Activated naive CD8-positive, alpha-beta T cell treated with anti-CD3 and anti-CD28 coated beads, Interleukin-2, amount 10 ng/mL, durations not matched to agents 7 days and 5 days (primary cell): ENCODE data around the gene MAN2B1. TPM values are rescaled to one million over a fixed set of nuclear protein-coding genes. Genes with fewer than 3 reads are reported as not detected.
"Not testable (repeated sequence)": the region's sequence is repeated elsewhere in the genome, so short reads cannot be mapped to it uniquely, and the experiment has no call there.

ENCODE experiments used
- ATAC-seq: fragments of 150-1000 bp; cut with Tn5 transposase; one replicate; pipeline ENCODE4 v1.10.0; 2021; ENCODE audit warnings: low read depth, moderate library complexity
- POLR2A ChIA-PET: fragments of 350-600 bp; sonication (Branson Sonifier 250); formaldehyde crosslinking; loops from one replicate; lab custom pipeline; 2021; ENCODE audit warnings: antibody characterized with exemption; lab: Charles Lee
- DNase-seq: peaks from one replicate; pipeline ENCODE4 v3.0.0; 2021
- H3K27ac Mint-ChIP-seq: one replicate; pipeline ENCODE4 v1.8.0; 2022; ENCODE audit warnings: mild to moderate bottlenecking, mixed read lengths
- H3K27me3 Mint-ChIP-seq: one replicate; pipeline ENCODE4 v1.8.0; 2022; ENCODE audit warnings: mild to moderate bottlenecking, moderate library complexity, mixed read lengths
- H3K36me3 Mint-ChIP-seq: one replicate; pipeline ENCODE4 v1.8.0; 2021; ENCODE audit warnings: mild to moderate bottlenecking, mixed read lengths
- H3K4me1 Mint-ChIP-seq: one replicate; pipeline ENCODE4 v1.8.0; 2021; ENCODE audit warnings: mixed read lengths
- H3K4me3 Mint-ChIP-seq: one replicate; pipeline ENCODE4 v1.8.0; 2022; ENCODE audit warnings: mild to moderate bottlenecking, moderate library complexity, mixed read lengths
- H3K9me3 Mint-ChIP-seq: one replicate; pipeline ENCODE4 v1.8.0; 2021; ENCODE audit warnings: mixed read lengths
- total RNA-seq, 2 experiments: library from RNA; stranded (reverse); gene quantifications; one replicate each; pipeline ENCODE4 v1.2.3, GENCODE V29; 2021

MAN2B1 gene
- total RNA-seq, result 100 to 1,000 TPM; 108 to 115 TPM

GRCh38 chr19:12666265-12667048 lies at the start of gene MAN2B1, which contains the start of gene WDR83:
Gene MAN2B1 (minus strand): TSS chr19:12666742. CDS start chr19:12666701, 41 bp downstream.
Gene WDR83 (plus strand): TSS chr19:12666807. CDS start chr19:12669791, 2,984 bp downstream.
- peak within 1 kb of the TSS; percentile 92 for H3K4me3 Mint-ChIP-seq
- peak within 1 kb of the TSS; percentile 82 for H3K27ac Mint-ChIP-seq
- H3K27me3 Mint-ChIP-seq, result no peaks in the 10 kb centered on the region
- ATAC-seq, result peak; percentile 65
- no peaks in the 10 kb centered on the region for H3K9me3 Mint-ChIP-seq
- peaks cover 33% of the 10 kb centered on the region for H3K4me1 Mint-ChIP-seq
- POLR2A ChIA-PET, result interaction anchor here (1.0 to 1.6 kb wide), 5 partner anchors 27 to 102 kb away, joined by 3 to 6 read pairs (median 4); partner anchors contain the start of genes TNPO2 and ZNF490
- DNase-seq, result peak; percentile 86
- peaks cover 6% of the 10 kb centered on the region for H3K36me3 Mint-ChIP-seq

GRCh38 chr19:12715929-12716328 lies 49.4 kb upstream of the MAN2B1 start:
- H3K4me3 Mint-ChIP-seq, result no peak overlapping the region
- no peaks in the 10 kb centered on the region for H3K27me3 Mint-ChIP-seq
- POLR2A ChIA-PET, result interaction anchor here (0.6 to 1.7 kb wide), 2 partner anchors 17 to 81 kb away, joined by 3 to 4 read pairs; no protein-coding TSS in a partner anchor
- no peaks in the 10 kb centered on the region for H3K9me3 Mint-ChIP-seq
- H3K27ac Mint-ChIP-seq, result no peak overlapping the region
- H3K4me1 Mint-ChIP-seq, result peaks cover 10% of the 10 kb centered on the region
- H3K36me3 Mint-ChIP-seq, result peaks cover 16% of the 10 kb centered on the region
- ATAC-seq, result no peak
- DNase-seq, result no peak

GRCh38 chr19:12715102-12715501 lies 48.6 kb upstream of the MAN2B1 start:
- Mint-ChIP-seq H3K27me3 (no peaks in the 10 kb centered on the region), H3K4me1 (peaks cover 6% of the 10 kb centered on the region), H3K4me3 (no peak overlapping the region), H3K9me3 (no peaks in the 10 kb centered on the region), H3K36me3 (peaks cover 18% of the 10 kb centered on the region), H3K27ac (no peak overlapping the region)
- DNase-seq, result no peak
- POLR2A ChIA-PET, result no interaction called here
- no peak for ATAC-seq

GRCh38 chr19:12713304-12713703 lies 46.8 kb upstream of the MAN2B1 start:
- H3K27ac Mint-ChIP-seq, H3K9me3 Mint-ChIP-seq, DNase-seq, ATAC-seq, H3K27me3 Mint-ChIP-seq, H3K4me1 Mint-ChIP-seq, H3K4me3 Mint-ChIP-seq: not testable (repeated sequence)
- peaks cover 11% of the 10 kb centered on the region for H3K36me3 Mint-ChIP-seq
- POLR2A ChIA-PET, result interaction anchor here (1.3 kb wide), 1 partner anchor 21 kb away, joined by 4 read pairs; the partner anchor contains the start of gene TRIR

- H3K9me3 Mint-ChIP-seq, POLR2A ChIA-PET, H3K4me3 Mint-ChIP-seq, DNase-seq, H3K4me1 Mint-ChIP-seq, H3K27ac Mint-ChIP-seq, H3K27me3 Mint-ChIP-seq, ATAC-seq: not testable (repeated sequence)
- H3K36me3 Mint-ChIP-seq, result peaks cover 11% of the 10 kb centered on the region
Measured at GRCh38 chr19:12712077-12712476, 45.5 kb upstream of the MAN2B1 start.

- no peak for ATAC-seq
Measured at GRCh38 chr19:12711187-12711586, 44.6 kb upstream of the MAN2B1 start.

GRCh38 chr19:12708641-12709040 lies 42.1 kb upstream of the MAN2B1 start:
- Mint-ChIP-seq H3K27me3 (no peaks in the 10 kb centered on the region), H3K36me3 (peaks cover 12% of the 10 kb centered on the region), H3K4me1 (no peaks in the 10 kb centered on the region), H3K4me3 (no peak overlapping the region), H3K9me3 (no peaks in the 10 kb centered on the region), H3K27ac (no peak overlapping the region)
- POLR2A ChIA-PET, result interaction anchor here (0.6 to 0.7 kb wide), 3 partner anchors 14 to 70 kb away, joined by 3 to 6 read pairs (median 3); no protein-coding TSS in a partner anchor
- ATAC-seq, result no peak
- DNase-seq, result no peak

More at GRCh38 chr19:12711187-12711586, 44.6 kb upstream of the MAN2B1 start:
- DNase-seq, result no peak
- H3K36me3 Mint-ChIP-seq, result peaks cover 9% of the 10 kb centered on the region
- H3K9me3 Mint-ChIP-seq, result no peaks in the 10 kb centered on the region
- POLR2A ChIA-PET, result interaction anchor here (0.6 to 1.3 kb wide), 2 partner anchors 15 to 16 kb away, joined by 4 to 9 read pairs; partner anchors contain the start of gene FBXW9
- no peak overlapping the region for H3K4me3 Mint-ChIP-seq
- no peaks in the 10 kb centered on the region for H3K4me1 Mint-ChIP-seq
- H3K27me3 Mint-ChIP-seq, result no peaks in the 10 kb centered on the region
- H3K27ac Mint-ChIP-seq, result no peak overlapping the region

GRCh38 chr19:12706332-12706718 lies 39.8 kb upstream of the MAN2B1 start:
- DNase-seq, result no peak
- H3K4me3 Mint-ChIP-seq, result no peak overlapping the region
- H3K9me3 Mint-ChIP-seq, result no peaks in the 10 kb centered on the region
- H3K4me1 Mint-ChIP-seq, result no peaks in the 10 kb centered on the region
- POLR2A ChIA-PET, result no interaction called here
- ATAC-seq, result no peak
- H3K27ac Mint-ChIP-seq, result no peak overlapping the region
- H3K36me3 Mint-ChIP-seq, result peaks cover 17% of the 10 kb centered on the region
- H3K27me3 Mint-ChIP-seq, result no peaks in the 10 kb centered on the region

- H3K27me3 Mint-ChIP-seq, result no peaks in the 10 kb centered on the region
- POLR2A ChIA-PET, result interaction anchor here (0.6 kb wide), 1 partner anchor 248 kb away, joined by 4 read pairs; no protein-coding TSS in a partner anchor
- ATAC-seq (no peak), DNase-seq (no peak)
- no peaks in the 10 kb centered on the region for H3K9me3 Mint-ChIP-seq
- peaks cover 17% of the 10 kb centered on the region for H3K36me3 Mint-ChIP-seq
- no peaks in the 10 kb centered on the region for H3K4me1 Mint-ChIP-seq
- no peak overlapping the region for H3K4me3 Mint-ChIP-seq
- H3K27ac Mint-ChIP-seq, result no peak overlapping the region
Measured at GRCh38 chr19:12705654-12706331, 39.3 kb upstream of the MAN2B1 start.

- no peak for DNase-seq
- POLR2A ChIA-PET, result interaction anchor here (0.6 kb wide), 1 partner anchor 248 kb away, joined by 4 read pairs; no protein-coding TSS in a partner anchor
- Mint-ChIP-seq H3K27me3 (no peaks in the 10 kb centered on the region), H3K4me1 (no peaks in the 10 kb centered on the region), H3K4me3 (no peak overlapping the region), H3K27ac (no peak overlapping the region), H3K36me3 (peaks cover 13% of the 10 kb centered on the region), H3K9me3 (no peaks in the 10 kb centered on the region)
- no peak for ATAC-seq
Measured at GRCh38 chr19:12705169-12705568, 38.6 kb upstream of the MAN2B1 start.

GRCh38 chr19:12703046-12703445 lies 36.5 kb upstream of the MAN2B1 start:
- no peak overlapping the region for H3K27ac Mint-ChIP-seq
- POLR2A ChIA-PET, result interaction anchor here (0.5 kb wide), 1 partner anchor 102 kb away, joined by 3 read pairs; no protein-coding TSS in a partner anchor
- H3K27me3 Mint-ChIP-seq, result no peaks in the 10 kb centered on the region
- H3K9me3 Mint-ChIP-seq, result no peaks in the 10 kb centered on the region
- peaks cover 2% of the 10 kb centered on the region for H3K4me1 Mint-ChIP-seq
- peaks cover 17% of the 10 kb centered on the region for H3K36me3 Mint-ChIP-seq
- H3K4me3 Mint-ChIP-seq, result no peak overlapping the region
- no peak for DNase-seq
- peak; percentile 19 for ATAC-seq

GRCh38 chr19:12701596-12702282 lies 35.2 kb upstream of the MAN2B1 start:
- no peaks in the 10 kb centered on the region for H3K9me3 Mint-ChIP-seq
- H3K4me1 Mint-ChIP-seq, result peaks cover 4% of the 10 kb centered on the region
- H3K36me3 Mint-ChIP-seq, result peaks cover 17% of the 10 kb centered on the region
- H3K27ac Mint-ChIP-seq, result no peak overlapping the region
- H3K27me3 Mint-ChIP-seq, result no peaks in the 10 kb centered on the region
- ATAC-seq (no peak), DNase-seq (no peak)
- POLR2A ChIA-PET, result interaction anchor here (0.5 to 0.7 kb wide), 2 partner anchors 104 to 1123 kb away, joined by 3 to 4 read pairs; no protein-coding TSS in a partner anchor
- H3K4me3 Mint-ChIP-seq, result no peak overlapping the region
